GM19328 (cell line): Measurements from ENCODE around the gene EXOC3L4.
"Not testable (repeated sequence)": the region's sequence is repeated elsewhere in the genome, so short reads cannot be mapped to it uniquely, and the experiment has no call there.

Source experiments
- ATAC-seq: cut with Tn5 transposase; IDR thresholded peaks from one replicate; pipeline ENCODE4 v1.9.1; 2021; ENCODE audit warnings: mild to moderate bottlenecking, moderate library complexity; ENCODE audit not compliant: unreplicated experiment

EXOC3L4 gene

GRCh38 chr14:103103461-103104388, 9.2 kb downstream of the EXOC3L4 start:
- ATAC-seq = no peak

- no peak for ATAC-seq
Observed at GRCh38 chr14:103104389-103104653, 9.8 kb downstream of the EXOC3L4 start.

- ATAC-seq = no peak
Observed at GRCh38 chr14:103104654-103105452, 10.3 kb downstream of the EXOC3L4 start.

GRCh38 chr14:103105580-103106150, 11.1 kb downstream of the EXOC3L4 start:
- no peak for ATAC-seq

GRCh38 chr14:103107455-103107854, 12.9 kb downstream of the EXOC3L4 start:
- ATAC-seq = no peak

GRCh38 chr14:103107941-103108748, 13.6 kb downstream of the EXOC3L4 start:
- no peak for ATAC-seq

GRCh38 chr14:103108749-103109207, 14.3 kb downstream of the EXOC3L4 start:
- no peak for ATAC-seq

GRCh38 chr14:103109535-103110441, 15.3 kb downstream of the EXOC3L4 start:
- no peak for ATAC-seq

GRCh38 chr14:103110681-103111231, 16.2 kb downstream of the EXOC3L4 start:
- ATAC-seq = no peak

GRCh38 chr14:103111232-103111868, 16.8 kb downstream of the EXOC3L4 start:
- no peak for ATAC-seq

GRCh38 chr14:103112400-103113243, 18.1 kb downstream of the EXOC3L4 start:
- ATAC-seq = no peak

GRCh38 chr14:103113303-103113702, 18.8 kb downstream of the EXOC3L4 start:
- no peak for ATAC-seq

- no peak for ATAC-seq
Observed at GRCh38 chr14:103113774-103114173, 19.2 kb downstream of the EXOC3L4 start.

- not testable (repeated sequence) for ATAC-seq
Observed at GRCh38 chr14:103115086-103115679, 20.7 kb downstream of the EXOC3L4 start.

- ATAC-seq = no peak
Observed at GRCh38 chr14:103115845-103116572, 21.5 kb downstream of the EXOC3L4 start.

- no peak for ATAC-seq
Observed at GRCh38 chr14:103116636-103117035, 22.1 kb downstream of the EXOC3L4 start.

- not testable (repeated sequence) for ATAC-seq
Observed at GRCh38 chr14:103117499-103117898, 23.0 kb downstream of the EXOC3L4 start.
